ENCODE results near the gene TMEM259. TPM values are rescaled to one million over a fixed set of nuclear protein-coding genes. Genes with fewer than 3 reads are reported as not detected.

The TMEM259 gene
- total and polyA plus RNA-seq, 2 of the 13 experiments (the other 11 are each of a cell fraction or from before 2014, with no cell fraction given) = 64.7 to 164 TPM

- TF ChIP-seq PRDM10 (CRISPR knock-in tag; IDR thresholded peaks at IDR 0.05; ENCODE audit: low read depth) = no peak
- no peak; the same call in 1 of the 2 replicates for TF ChIP-seq ZGPAT (CRISPR knock-in tag; IDR thresholded peaks at IDR 0.05)
- TF ChIP-seq MBNL3 (CRISPR knock-in tag; conservative IDR thresholded peaks at IDR 0.05) = no peak
- no peak for TF ChIP-seq ELF4 (CRISPR knock-in tag; IDR thresholded peaks at IDR 0.05; ENCODE audit: borderline replicate concordance)
- no peak for TF ChIP-seq CBX1 (IDR thresholded peaks at IDR 0.05; ENCODE audit: low read depth)
- no peak for TF ChIP-seq ATF4 (CRISPR knock-in tag; IDR thresholded peaks at IDR 0.05)
- no peak for TF ChIP-seq SAFB2 (CRISPR knock-in tag; IDR thresholded peaks at IDR 0.05; ENCODE audit: borderline replicate concordance, low read depth)
- TF ChIP-seq ZNF232 (CRISPR knock-in tag; IDR thresholded peaks at IDR 0.05; ENCODE audit: borderline replicate concordance) = 0 out of 2 replicates have a peak, but pooled peaks have one; percentile 70
- TF ChIP-seq FOXA1 (IDR thresholded peaks at IDR 0.05) = no peak
- TF ChIP-seq FOXA1 (CRISPR knock-in tag; IDR thresholded peaks at IDR 0.05) = no peak
- no peak for TF ChIP-seq PLSCR1 (CRISPR knock-in tag; IDR thresholded peaks at IDR 0.05; ENCODE audit: borderline replicate concordance)
- peak; percentile 58; the same call in 1 of the 2 replicates for TF ChIP-seq ZNF501 (CRISPR knock-in tag; IDR thresholded peaks at IDR 0.05)
- no peak; the same call in 1 of the 2 replicates for TF ChIP-seq ZNF788 (CRISPR knock-in tag; IDR thresholded peaks at IDR 0.05; ENCODE audit: borderline replicate concordance)
- TF ChIP-seq GTF2F1 (IDR thresholded peaks at IDR 0.05; ENCODE audit: low read length) = no peak
- no peak for TF ChIP-seq E2F1 (CRISPR knock-in tag; IDR thresholded peaks at IDR 0.05)
- no peak for TF ChIP-seq GABPA (IDR thresholded peaks at IDR 0.05; ENCODE audit: low read depth, low read length)
- no peak; the same call in 1 of the 2 replicates for TF ChIP-seq GABPA (CRISPR knock-in tag; IDR thresholded peaks at IDR 0.05; ENCODE audit: low read depth)
- TF ChIP-seq ARNTL (CRISPR knock-in tag; IDR thresholded peaks at IDR 0.05) = no peak
- no peak for TF ChIP-seq ZNF513 (CRISPR knock-in tag; conservative IDR thresholded peaks at IDR 0.05)
- TF ChIP-seq MIER3 (CRISPR knock-in tag; IDR thresholded peaks at IDR 0.05; ENCODE audit: borderline replicate concordance) = no peak
- no peak for TF ChIP-seq ZNF263 (CRISPR knock-in tag; IDR thresholded peaks at IDR 0.05)
- no peak for TF ChIP-seq ZNF567 (CRISPR knock-in tag; IDR thresholded peaks at IDR 0.05; ENCODE audit: borderline replicate concordance)
These were observed 45.4 kb upstream of the TMEM259 start (continued) for GRCh38 chr19:1066251-1066747.

Measured in HepG2 (cell line).